AG08395 (cell line): Measurements from ENCODE around the gene SDR39U1.
A peak's percentile ranks its signal among the peaks of the same experiment; 100 is the strongest.

Experiments used
- DNase-seq: peaks from one replicate; pipeline ENCODE4 v3.0.0; 2012; ENCODE audit warnings: mixed read lengths, low spot score

The SDR39U1 gene

GRCh38 chr14:24428628-24429394 is 13.8 kb downstream of the SDR39U1 start:
- DNase-seq = no peak

DNA sequence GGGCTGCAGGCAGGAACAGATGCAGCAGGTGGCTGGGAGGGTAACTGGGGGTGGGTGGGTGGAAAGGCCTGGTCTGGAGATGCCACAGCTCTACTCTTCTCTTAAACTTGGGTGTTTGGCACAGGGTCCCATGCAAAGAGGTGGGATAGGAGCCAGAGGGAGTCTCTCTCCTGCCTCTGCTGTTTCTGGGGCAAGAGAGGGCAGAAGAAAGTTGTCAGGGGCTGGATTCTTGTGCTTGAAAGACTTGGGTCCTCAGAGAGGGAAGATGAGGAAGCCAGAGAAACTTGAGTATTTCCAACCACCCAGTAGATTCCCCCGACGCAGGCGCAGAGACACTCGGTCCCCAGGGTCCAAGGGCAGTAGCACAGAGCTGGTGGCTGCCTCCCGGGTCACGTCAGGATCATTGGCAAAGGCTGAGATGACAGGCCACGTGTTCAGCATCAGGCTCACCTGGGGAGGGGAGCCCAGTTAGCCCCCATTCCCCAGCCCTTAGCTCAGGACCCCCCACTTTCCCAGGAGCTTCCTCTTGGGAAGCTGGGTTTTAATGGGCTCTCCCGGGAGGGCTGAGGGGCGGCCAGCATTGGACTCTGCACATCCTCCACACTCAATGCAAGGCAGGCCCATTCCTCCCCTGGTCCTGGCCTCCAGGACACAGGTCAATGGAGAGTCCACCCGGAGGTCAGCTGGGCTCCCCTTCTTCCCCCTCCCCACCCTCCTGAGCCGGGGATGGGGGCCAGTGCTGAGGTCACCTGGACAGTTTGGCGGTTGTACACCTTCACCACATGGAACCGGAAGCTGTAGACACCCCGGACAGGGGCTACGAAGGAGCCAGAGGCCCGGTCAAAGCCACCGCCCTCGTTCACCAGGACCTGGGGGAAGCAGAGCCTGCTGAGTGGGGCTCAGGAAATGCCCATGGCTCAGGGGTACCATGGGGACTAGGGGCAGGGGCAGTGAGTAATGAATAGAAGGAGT is 14.8 kb downstream of the SDR39U1 start:
- DNase-seq = no peak

DNA sequence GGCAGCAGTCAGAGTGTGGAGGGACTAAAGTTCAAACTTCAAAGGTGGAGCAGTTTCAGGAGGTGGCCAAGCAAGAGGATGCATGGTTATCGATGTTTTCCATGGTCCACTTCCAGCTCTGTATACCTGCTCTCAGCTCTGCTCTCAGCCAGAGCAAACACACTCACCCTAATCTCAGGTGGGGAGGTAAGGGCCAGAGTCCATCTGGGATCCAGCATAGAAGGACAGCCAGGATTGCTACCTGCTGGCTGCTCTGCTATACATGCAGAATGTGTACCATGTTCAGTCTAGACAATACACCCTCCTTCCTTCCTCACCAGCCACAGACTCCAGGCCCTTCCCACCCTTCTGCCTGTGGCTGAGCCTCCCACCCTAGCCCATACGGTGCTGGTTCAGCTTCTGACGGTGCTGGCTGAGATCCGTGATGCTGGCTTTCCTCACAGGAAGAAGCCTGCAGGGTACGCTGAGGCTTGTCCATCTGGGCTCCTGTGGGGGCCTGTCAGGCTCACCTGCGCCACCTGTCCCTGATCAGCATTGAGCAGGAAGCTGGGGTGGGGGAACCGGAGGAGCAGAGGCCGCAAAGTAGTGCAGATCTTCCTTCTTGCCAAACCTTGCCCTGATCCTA is 15.6 kb downstream of the SDR39U1 start:
- DNase-seq = no peak

DNA sequence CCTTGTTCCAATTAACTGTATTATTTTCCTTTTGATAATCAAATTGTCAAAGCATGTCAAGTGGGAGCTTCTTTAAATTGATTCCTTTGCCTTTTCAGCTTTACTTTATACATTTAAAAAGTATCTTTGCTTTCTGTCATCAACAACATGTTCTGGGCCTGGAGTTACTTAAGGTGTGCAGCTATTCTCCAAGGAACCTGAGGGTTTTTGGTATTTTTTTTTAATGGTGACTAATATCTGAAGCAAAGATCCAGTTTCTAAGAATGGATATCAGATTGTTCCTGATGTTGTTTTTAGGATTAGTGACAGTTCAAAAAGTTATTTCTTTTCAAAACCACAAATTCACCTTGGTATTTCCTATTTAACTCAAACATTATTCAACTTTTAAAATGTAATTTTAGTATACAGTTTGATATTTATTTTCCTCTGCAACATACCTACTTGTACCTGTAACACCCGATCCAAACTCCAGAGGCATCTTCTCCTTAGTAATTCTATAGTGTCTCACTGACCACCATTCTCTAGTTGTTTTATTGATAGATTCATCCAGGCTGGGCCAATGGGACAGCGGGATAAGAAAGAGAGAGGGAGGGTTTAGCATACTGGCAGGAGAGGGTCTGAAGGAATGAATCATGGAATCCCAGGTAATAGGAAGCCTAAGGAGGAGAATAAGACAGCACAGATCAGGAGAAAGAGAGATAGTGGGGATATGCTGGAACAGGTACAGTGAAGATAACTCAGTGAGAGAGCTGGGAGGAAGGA is 16.2 kb downstream of the SDR39U1 start:
- DNase-seq = no peak

DNA sequence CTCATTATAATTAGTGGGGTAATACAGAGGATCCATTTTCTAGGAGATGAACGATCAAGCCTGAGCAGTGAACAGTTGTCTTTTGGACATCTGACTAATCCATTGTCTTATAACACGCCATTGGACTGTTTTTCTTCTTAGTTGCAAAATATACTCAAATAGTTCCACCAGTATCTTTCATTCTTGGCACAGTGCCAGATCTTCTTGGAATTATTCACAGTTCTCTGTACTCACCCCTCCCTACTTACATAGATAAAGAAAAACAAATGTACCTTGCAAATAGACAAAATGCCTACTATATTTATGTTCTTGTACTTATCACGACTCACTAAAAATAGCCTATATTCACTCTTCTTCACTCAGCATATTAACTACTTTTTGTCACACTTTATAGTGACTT is 16.9 kb downstream of the SDR39U1 start:
- peak; percentile 69 for DNase-seq

DNA sequence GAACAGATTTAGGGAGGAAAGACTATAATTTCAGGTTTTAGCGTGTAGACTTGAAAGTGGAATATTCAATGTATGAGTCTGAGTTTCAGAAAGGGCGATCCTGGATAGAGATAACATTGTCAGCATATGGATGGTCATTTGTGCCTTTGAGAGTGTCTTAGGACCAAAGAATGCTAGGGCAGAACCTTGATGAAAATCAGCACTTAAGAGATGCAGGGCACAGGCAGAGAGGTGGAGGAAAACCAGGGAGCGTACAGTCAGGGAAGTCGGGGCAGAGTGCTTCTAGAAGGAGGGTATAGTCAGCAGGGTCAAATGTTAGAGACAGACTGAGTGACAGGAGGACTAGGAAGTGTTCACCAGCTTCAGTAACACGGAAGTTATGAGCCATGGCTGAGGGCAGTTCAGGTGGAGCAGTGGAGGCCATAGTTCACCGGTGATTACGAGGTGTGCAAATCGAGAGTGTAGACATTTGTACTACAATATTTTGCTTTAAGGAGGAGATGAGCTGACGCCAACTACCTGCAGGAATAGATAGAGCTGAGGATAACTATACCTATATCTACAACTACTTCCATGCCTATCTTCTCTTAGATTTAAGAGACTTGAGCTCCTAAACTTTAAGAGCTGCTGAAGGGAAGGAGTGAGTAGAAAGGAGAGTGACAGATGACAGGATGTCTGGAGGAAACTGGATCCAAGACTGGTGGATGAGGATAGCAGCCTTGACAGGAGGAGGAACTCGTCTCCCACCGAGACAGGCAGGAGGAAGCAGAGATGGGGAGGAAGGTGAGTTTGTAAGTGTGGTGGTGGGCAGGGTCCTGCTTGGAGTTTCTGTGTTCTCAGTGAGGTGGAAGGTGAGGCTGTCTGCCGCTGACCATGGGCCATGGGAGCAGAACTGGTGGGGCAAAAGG is 19.6 kb downstream of the SDR39U1 start:
- DNase-seq = no peak

- DNase-seq = no peak
Observed at GRCh38 chr14:24422261-24422660, 20.3 kb downstream of the SDR39U1 start.

DNA sequence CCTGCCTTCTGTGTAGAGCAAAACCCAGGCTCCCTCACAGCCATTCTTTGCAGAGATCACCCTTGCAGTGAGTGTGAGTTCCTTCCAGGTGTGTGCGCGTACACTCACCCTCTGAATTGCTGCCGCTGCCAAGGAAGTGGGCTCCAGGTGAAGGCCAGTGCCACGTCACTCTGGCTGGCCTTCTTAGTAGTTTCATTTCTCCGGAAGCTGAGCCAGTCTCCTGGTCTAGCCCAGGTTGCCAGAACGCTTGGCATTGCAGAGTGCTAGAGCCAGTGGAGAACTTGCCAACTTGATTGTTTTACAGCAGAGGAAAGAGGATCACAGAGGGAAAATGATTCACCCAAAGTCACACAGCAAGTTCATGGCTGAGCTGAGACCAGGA is 24.1 kb downstream of the SDR39U1 start:
- DNase-seq = no peak

- no peak for DNase-seq
Observed at GRCh38 chr14:24417832-24418491, 24.6 kb downstream of the SDR39U1 start.

DNA sequence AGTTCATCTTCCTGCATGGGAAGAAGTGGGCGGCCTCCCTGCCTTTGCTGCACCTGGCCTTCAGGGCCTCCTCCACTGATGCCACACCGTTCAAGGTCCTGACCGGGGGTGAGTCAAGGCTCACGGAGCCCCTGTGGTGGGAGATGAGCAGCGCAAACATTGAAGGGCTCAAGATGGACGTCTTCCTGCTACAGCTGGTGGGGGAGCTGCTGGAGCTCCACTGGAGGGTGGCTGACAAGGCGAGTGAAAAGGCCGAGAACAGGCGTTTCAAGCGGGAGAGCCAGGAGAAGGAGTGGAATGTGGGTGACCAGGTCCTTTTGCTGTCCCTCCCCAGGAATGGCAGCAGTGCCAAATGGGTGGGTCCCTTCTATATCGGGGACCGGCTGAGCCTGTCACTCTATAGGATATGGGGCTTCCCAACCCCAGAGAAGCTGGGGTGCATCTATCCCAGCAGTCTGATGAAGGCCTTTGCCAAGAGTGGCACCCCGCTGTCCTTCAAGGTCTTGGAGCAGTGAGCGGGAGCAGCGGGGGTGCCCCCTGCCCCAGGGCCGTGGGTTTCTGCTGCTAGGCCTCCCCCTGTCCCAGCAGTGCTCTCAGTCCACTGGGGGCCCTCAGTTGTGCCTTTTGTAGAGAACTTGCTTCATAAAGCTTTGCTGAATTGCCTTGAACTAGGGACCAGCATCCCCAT is 25.5 kb downstream of the SDR39U1 start:
- no peak for DNase-seq

- no peak for DNase-seq
Observed at GRCh38 chr14:24416254-24416931, 26.2 kb downstream of the SDR39U1 start.

DNA sequence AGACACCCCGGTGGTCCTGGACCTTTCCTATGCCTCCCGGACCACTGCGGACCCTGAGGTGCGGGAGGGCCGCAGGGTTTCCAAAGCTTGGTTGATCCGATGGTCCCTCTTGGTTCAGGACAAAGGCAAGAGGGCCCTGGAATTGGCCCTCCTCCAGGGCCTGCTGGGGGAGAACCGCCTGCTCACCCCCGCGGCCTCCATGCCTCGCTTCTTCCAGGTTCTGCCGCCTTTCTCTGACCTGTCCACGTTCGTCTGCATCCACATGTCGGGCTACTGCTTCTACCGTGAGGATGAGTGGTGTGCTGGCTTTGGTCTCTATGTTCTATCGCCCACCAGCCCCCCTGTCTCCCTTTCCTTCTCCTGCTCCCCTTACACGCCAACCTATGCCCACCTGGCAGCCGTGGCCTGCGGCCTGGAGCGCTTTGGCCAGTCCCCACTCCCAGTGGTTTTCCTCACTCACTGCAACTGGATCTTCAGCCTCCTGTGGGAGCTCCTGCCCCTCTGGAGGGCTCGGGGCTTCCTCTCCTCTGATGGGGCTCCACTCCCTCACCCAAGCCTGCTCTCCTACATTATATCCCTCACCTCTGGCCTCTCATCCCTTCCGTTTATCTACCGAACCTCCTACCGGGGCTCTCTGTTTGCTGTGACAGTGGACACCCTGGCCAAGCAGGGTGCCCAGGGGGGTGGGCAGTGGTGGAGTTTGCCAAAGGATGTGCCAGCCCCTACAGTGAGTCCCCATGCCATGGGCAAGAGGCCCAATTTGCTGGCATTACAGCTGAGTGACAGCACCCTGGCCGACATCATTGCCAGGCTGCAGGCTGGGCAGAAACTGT is 26.9 kb downstream of the SDR39U1 start:
- DNase-seq = no peak

GRCh38 chr14:24414732-24415420 is 27.7 kb downstream of the SDR39U1 start:
- DNase-seq = no peak

GRCh38 chr14:24414077-24414476 is 28.5 kb downstream of the SDR39U1 start:
- no peak for DNase-seq

GRCh38 chr14:24411443-24412389 is 30.9 kb downstream of the SDR39U1 start:
- DNase-seq = peak; percentile 71

- DNase-seq = no peak
Observed at GRCh38 chr14:24409956-24410355, 32.6 kb downstream of the SDR39U1 start.
